GM12801 (cell line): ENCODE measurements around the gene TULP4.

Experiments used
- CTCF ChIP-seq: IDR thresholded peaks from one replicate; pipeline ENCODE4 v1.5.1; 2011; ENCODE audit warnings: control low read depth; ENCODE audit not compliant: insufficient read length; ENCODE audit errors: extremely low read depth

TULP4 gene

GRCh38 chr6:158356586-158357546, 44.6 kb downstream of the TULP4 start:
- TF ChIP-seq CTCF: no peak

- no peak for TF ChIP-seq CTCF
These were observed 45.4 kb downstream of the TULP4 start for GRCh38 chr6:158357570-158358216.

- no peak for TF ChIP-seq CTCF
These were observed 46.3 kb downstream of the TULP4 start for GRCh38 chr6:158358450-158359077.

GRCh38 chr6:158361068-158361467, 48.8 kb downstream of the TULP4 start:
- TF ChIP-seq CTCF: no peak

GRCh38 chr6:158361961-158362669, 49.9 kb downstream of the TULP4 start:
- TF ChIP-seq CTCF: no peak

- no peak for TF ChIP-seq CTCF
These were observed 54.1 kb downstream of the TULP4 start for GRCh38 chr6:158366363-158366762.

- no peak for TF ChIP-seq CTCF
These were observed 55.6 kb downstream of the TULP4 start for GRCh38 chr6:158367816-158368215.
